NCI-H2081 treated with DMSO at 0.1 percent for 48 hours (cell line): Measurements from ENCODE around the gene MIB2.

Experiments
- DNase-seq: peaks from one replicate; lab custom pipeline; 2025; lab: John Stamatoyannopoulos, UW

Gene MIB2

GRCh38 chr1:1614204-1614953 lies 921 bp upstream of the MIB2 start:
- DNase-seq: no peak

- no peak for DNase-seq
These were observed 395 bp upstream of the MIB2 start for GRCh38 chr1:1614954-1615255.

DNA sequence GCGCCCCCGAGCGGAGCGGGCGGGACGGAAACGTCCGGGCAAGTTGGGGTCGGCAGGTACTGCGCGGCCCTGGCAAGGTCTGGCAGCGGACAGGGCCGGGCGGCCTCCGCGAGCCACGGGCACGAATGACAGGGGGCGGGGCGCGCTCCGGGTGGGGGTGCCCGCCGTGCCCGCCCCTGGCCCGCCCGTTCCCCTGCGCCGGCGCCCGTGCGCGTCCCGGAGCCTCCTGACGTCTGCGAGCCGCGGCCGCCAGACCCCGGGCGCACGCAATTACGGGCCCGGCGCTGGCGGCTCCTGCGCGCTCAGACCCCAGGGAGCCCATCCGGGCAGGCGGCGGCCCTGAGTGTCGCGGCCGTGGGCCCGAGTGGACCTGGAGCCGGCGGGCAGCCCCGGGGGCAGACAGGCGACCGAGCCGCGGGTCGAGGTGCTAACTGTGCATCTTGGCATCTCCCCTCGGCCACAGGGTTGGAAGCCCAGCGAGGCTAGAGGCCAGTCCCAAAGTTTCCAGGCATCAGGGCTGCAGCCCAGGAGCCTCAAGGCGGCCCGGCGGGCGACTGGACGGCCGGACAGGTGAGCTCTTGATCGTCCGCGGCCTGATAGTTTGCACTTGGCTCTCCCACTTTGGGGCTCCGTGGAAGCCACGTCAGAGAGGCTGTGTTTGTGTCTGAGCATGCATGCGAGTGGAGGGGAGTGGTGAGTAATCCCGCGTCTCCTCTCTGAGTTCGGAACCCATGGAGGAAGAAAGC lies 918 bp downstream of the MIB2 start:
- DNase-seq: no peak

DNA sequence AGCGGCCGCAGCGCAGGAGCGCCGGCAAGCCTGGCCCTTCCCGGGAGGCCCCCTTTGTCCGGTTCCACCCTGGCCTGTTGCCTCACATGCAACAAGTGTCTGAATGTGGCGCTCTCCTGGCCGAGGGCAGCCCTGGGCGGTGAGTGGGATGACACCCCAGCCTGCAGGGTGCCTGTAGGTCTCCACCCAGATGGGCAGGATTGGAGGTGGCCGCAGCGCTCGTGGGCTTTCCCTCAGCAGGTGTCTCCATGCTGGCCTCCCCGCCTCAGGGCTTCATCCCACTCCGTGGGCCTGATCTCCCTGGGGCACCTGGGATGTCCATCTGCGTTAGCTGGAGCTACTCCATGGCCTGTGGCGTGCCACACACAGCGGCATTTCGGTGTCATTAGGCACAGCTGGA lies 1.5 kb downstream of the MIB2 start:
- no peak for DNase-seq

- DNase-seq: no peak
These were observed 2.2 kb downstream of the MIB2 start for GRCh38 chr1:1617516-1617915.

DNA sequence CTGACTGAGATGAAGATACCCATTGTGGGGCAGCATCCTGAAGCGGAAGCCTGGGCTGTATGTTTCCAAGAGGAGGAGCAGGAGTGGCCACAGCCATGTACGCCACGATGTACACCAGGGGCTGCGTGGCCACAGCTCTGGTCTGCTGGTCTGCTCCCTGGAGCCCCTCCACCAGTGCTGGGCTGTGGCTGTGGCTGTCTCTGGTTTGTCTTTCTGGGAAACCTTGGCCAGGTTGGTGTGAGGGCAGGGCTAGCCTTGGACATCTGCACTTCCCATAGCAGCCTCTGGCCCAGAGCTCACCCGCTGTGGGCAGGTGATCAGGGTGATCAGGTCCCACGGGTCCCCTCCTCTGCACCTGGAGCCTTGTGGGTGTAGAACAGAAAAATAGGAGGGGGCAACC lies 2.6 kb downstream of the MIB2 start:
- DNase-seq: no peak

DNA sequence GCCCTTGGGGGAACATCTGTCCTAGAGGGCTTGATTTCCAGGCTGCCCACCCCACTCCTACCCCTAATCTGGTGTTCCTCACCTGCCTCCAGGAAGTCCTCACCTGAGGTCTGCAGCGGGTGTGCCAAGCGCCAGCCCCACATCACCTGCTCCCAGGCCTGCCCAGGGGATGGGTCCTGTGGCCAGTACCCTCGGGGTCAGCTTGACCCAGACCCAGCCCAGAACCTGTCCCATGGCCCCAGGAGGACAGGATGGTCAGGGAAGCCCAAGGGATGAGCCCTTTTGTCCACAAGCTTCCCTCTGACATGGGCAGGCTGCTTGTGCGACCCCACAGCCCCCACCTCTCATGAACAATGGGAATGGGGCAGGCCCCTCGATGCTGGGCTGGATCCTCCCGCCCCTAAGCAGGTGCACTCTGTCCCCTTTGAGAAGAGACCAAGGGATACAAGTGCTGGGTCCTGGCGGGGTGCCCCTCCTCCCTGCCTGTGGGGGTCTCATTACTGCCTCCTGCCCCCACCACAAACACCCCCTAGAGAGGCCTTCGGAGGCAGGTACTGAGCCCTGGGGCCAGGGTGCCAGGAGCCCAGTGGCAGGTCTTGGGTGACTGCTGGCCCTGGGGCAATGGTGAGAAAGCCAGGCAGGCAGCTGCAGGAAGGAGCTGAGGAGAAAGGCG lies 3.2 kb downstream of the MIB2 start:
- no peak for DNase-seq

DNA sequence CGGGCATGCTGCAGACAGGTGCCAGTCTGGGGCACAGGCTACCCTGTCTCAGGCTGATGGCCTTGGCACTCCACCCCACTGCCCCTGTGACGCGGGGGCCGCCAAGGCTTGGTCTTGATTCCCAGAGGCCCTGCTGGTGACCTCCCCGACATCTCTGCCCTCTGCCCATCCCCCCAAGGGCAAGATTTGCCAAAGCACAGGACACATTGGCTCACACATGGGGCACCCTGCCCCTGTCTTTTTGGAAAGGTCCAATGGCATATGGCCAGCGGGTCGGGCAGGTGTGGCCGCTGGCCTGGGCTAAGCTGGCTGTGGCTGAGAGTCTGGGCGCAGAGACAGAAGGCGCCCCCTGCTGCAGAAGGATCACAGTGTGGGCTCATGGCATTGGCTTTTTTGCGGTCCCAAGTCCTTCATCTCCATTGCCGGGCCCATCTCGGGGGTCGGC lies 4.6 kb downstream of the MIB2 start:
- no peak for DNase-seq

GRCh38 chr1:1620433-1621139 lies 5.3 kb downstream of the MIB2 start:
- no peak for DNase-seq

GRCh38 chr1:1621173-1622009 lies 6.1 kb downstream of the MIB2 start:
- no peak for DNase-seq

DNA sequence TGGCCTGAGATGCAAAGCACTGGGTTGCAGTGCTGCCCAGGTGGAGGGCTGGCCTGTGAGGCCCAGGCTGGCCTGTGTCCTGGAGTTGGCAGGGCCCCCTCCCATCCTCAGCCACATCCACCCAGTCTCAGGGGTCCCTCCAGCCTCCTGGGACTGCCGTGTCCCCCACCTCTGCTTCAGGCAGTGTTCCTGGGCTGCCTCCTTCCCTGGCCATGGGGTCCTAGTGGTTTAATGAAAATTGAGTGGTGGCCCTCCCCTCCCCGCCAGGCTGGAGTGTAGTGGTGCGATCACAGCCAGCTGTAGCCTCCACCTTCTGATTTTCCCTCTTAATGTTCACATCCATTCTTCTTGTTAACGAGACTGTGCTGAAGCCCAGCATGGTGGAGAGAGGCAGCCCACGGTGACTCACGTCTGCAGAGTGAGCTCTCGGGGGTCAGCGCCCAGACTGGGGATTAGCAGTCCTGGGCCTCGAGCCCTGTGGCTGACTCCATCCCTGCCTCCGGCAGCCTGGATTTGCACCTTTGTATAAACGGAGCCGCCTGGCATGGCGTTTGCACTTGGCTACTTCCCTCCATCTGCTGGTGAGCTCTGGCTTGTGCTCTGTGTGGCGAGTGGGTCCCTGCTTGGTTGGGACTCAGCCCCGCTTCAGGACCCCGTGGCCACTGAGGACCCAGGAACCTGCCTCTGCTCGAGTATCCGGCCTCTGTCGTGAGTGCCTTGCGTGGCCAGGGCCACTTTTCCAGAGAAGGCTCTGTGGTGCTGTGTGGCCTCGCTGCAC lies 6.9 kb downstream of the MIB2 start:
- no peak for DNase-seq

- no peak for DNase-seq
These were observed 7.4 kb downstream of the MIB2 start for GRCh38 chr1:1622788-1623094.

DNA sequence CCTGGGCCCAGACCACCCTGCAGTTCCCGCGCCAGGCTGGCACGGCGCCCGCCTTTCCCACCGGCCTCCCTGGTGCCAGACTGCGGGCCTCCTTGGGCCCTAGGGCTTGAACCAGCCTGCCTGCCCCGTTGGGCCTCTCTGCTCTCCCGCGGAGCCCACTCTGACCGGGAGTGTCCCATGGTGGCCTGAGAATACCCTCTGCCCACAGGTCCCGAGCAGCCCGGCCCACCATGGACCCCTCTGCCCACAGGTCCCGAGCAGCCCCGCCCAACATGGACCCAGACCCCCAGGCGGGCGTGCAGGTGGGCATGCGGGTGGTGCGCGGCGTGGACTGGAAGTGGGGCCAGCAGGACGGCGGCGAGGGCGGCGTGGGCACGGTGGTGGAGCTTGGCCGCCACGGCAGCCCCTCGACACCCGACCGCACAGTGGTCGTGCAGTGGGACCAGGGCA lies 7.9 kb downstream of the MIB2 start:
- no peak for DNase-seq

DNA sequence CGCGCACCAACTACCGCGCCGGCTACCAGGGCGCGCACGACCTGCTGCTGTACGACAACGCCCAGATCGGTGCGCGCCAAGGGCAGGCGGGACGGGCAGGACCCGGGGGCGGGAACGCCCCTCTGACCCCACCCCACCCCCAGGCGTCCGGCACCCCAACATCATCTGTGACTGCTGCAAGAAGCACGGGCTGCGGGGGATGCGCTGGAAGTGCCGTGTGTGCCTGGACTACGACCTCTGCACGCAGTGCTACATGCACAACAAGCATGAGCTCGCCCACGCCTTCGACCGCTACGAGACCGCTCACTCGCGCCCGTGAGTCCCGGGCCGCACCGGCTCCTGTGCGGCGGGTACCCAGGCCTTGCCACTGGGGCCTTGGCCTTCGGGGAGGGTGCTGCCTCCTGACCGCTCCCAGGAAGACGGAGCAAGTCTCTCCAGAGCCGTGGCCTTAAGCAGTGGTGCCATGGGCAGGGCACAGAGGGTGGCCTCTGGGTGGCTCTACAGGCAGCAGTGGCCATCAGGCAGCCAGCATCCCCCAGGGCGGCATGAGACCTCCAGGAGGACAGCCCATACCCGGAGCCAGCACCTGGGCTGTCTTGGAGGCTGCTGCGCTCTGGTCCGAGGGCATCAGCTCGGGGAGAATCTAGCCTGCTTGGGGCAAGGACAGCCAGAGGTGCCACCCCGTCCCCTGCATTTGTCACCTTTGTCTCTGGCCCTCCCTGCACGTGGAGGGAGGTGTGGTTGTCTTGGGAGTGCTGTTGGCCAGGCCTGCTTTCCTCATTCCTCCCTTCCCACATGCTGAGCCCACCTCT lies 8.5 kb downstream of the MIB2 start:
- no peak for DNase-seq

DNA sequence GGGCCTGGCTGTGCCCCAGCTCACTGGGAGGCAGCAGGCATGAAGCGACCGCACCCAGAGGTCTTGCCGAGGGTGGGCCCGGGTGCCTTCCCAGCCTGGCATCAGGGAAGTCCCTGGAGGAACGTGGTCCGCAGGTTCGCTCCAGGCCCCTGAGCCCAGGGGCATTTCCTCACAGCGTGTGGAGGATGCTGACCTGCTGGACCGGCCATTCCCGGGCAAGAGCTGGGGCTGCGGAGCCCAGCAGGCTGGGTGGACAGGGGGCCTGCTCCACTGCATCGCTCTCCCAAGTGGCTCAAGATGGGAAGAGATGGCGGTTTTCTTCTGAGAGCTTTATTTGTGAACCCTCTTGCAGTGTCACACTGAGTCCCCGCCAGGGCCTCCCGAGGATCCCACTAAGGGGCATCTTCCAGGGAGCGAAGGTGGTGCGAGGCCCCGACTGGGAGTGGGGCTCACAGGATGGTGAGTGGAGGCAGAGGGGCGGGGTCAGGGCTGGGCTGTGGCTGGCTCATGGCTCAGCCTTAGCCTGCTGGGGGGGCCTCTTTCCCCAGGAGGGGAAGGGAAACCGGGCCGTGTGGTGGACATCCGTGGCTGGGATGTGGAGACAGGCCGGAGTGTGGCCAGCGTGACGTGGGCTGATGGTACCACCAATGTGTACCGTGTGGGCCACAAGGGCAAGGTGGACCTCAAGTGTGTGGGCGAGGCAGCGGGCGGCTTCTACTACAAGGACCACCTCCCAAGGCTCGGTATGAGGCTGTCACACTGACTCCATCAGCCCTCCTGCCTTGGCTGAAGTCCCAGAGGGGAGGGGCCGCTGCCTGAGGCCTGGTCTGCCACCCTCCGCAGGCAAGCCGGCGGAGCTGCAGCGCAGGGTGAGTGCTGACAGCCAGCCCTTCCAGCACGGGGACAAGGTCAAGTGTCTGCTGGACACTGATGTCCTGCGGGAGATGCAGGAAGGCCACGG lies 9.4 kb downstream of the MIB2 start:
- no peak for DNase-seq

DNA sequence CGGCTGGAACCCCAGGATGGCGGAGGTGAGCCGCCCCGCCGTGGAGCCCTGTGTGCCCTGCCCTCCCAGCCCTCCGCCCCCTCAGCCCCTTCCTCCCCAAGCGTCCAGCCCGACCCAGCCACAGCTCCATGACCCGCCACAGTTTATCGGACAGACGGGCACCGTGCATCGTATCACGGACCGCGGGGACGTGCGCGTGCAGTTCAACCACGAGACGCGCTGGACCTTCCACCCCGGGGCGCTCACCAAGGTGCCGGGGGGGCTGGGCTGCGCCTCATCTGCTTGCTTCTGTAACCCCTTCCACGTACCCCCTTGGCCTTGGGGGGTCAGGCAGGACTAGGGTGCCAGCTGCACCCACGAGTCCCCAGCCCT lies 10.1 kb downstream of the MIB2 start:
- DNase-seq: no peak

GRCh38 chr1:1625824-1626206 lies 10.5 kb downstream of the MIB2 start:
- no peak for DNase-seq

GRCh38 chr1:1626207-1627141 lies 11.2 kb downstream of the MIB2 start:
- no peak for DNase-seq
